HG02970 (cell line): ENCODE measurements around the gene BRI3BP.
"Not testable (repeated sequence)": the region's sequence is repeated elsewhere in the genome, so short reads cannot be mapped to it uniquely, and the experiment has no call there.

Experiments used
- ATAC-seq: cut with Tn5 transposase; IDR thresholded peaks from one replicate; pipeline ENCODE4 v1.9.1; 2021; ENCODE audit warnings: mild to moderate bottlenecking, moderate library complexity, moderate number of reproducible peaks; ENCODE audit not compliant: unreplicated experiment, low FRiP score

The BRI3BP gene

GRCh38 chr12:124971603-124972002 is 21.8 kb upstream of the BRI3BP start:
- no peak for ATAC-seq

GRCh38 chr12:124972211-124972610 is 21.2 kb upstream of the BRI3BP start:
- ATAC-seq: no peak

- ATAC-seq: no peak
These were observed 18.2 kb upstream of the BRI3BP start for GRCh38 chr12:124975276-124975675.

DNA sequence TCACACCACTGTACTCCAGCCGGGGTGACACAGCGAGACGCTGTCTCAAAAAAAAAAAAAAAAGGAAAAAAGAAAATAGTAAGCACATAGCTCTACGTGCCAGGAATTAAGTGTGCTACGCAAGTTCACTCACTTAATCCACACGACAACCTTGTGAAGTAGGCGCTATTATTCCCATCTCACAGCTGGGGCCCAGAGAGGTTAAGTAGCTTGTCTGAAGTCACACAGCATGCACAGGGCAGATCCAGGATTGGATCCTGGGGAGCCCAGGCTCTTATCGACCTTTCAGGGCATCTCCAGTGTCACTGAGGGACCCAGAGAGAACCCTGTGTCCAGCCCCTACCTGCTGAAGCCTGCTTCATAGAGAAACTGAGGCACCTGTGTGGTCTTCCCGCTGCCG is 16.4 kb upstream of the BRI3BP start:
- no peak for ATAC-seq

DNA sequence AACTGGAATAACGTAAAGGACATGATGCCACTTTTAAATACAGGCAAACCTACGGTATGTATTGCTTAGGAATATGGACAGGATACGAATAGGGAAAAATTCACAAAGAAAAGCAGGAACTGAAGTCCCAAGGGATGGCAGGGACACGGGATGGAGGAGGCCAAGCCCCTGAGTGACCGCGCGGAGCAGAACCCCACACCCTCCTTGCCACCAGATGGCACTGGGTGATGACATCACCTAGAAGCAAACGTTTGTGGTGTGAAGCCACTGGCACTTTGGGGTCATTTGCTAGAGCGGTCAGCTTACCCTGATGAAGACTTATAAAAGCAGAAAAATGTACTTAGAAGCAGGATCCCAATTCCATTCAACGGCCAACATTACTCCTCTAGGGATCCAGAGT is 13.9 kb upstream of the BRI3BP start:
- ATAC-seq: no peak

- no peak for ATAC-seq
These were observed 13.2 kb upstream of the BRI3BP start for GRCh38 chr12:124980098-124980892.

- not testable (repeated sequence) for ATAC-seq
These were observed 6.6 kb upstream of the BRI3BP start for GRCh38 chr12:124986876-124987275.

GRCh38 chr12:124992874-124993625 is 395 bp upstream of the BRI3BP start:
- ATAC-seq: no peak

- ATAC-seq: no peak
These were observed 1.1 kb downstream of the BRI3BP start for GRCh38 chr12:124994437-124994975.

GRCh38 chr12:124995200-124995961 is 1.9 kb downstream of the BRI3BP start:
- no peak for ATAC-seq

DNA sequence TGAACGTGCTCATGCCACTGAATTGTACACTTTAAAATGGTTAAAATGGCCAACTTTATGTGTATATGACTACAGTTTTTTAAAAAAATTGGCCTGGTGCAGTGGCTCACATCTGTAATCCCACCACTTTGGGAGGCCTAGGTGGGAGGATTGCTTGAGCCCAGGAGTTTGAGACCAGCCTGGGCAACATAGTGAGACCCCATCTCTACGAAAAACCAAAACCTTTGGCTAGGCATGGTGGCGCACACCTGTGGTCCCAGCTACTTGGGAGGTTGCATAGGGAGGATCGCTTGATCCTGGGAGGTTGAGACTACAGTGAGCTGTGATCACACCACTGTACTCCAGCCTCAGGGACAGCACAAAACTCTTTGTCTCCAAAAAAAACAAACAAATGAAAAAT is 5.3 kb downstream of the BRI3BP start:
- no peak for ATAC-seq

DNA sequence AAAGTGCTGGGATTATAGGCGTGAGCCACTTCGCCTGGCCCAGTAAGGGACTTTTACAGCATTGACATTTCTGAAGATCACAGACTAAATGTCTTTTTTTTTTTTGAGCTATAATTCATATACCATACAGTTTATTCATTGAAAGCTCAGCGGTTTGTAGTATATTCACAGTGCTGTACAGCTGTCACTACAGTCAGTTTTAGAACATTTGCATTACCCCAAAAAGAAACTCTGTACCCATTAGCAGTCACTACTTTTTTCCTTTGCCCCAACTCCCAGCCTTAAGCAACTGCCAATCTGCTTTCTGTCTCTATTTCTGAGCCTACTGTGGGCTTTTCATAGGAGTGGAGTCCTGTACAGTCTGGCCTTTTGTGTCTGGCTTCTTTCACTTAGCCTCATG is 8.2 kb downstream of the BRI3BP start:
- no peak for ATAC-seq

DNA sequence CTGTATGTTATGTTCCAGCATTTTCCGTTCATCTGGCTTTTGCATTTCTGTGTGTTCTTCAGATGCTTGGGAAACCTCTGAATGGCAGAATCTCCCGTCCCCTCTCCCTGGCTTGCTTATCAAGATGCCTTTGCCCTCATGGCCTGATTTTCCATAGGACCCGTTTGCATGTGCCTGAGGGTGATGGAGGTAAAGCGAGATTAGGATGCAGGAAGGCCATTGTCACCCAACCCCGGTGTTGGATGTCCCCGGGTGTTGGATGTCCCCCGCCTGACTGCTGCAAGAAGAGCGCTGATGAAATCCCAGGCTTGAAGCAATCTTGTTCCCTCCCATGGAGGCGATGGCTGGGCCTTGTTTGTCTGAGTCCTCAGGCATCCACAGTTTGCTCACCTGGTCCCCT is 9.6 kb downstream of the BRI3BP start:
- no peak for ATAC-seq

- ATAC-seq: no peak
These were observed 11.2 kb downstream of the BRI3BP start for GRCh38 chr12:125004621-125005020.

GRCh38 chr12:125005652-125006051 is 12.2 kb downstream of the BRI3BP start:
- ATAC-seq: no peak

GRCh38 chr12:125006365-125006764 is 12.9 kb downstream of the BRI3BP start:
- ATAC-seq: no peak

GRCh38 chr12:125013816-125014442 is 20.5 kb downstream of the BRI3BP start:
- ATAC-seq: no peak

DNA sequence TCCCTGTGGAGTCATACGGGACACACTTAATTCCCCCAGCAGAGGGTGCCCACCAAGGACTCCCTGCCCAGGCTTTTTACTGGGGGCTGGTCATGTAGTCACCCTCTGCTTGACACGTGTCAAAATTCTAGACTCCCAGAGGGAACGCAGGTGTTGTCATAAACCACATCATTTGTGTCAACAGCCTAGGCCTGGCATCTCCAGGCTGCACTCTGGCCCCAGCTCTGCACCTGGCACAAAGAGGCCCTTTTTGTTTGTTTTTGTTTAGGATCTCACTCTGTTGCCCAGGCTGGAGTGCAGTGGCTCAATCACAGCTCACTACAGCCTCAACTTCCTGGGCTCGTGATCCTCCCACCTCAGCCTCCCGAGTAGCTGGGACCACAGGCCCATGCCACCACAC is 21.1 kb downstream of the BRI3BP start:
- ATAC-seq: no peak

DNA sequence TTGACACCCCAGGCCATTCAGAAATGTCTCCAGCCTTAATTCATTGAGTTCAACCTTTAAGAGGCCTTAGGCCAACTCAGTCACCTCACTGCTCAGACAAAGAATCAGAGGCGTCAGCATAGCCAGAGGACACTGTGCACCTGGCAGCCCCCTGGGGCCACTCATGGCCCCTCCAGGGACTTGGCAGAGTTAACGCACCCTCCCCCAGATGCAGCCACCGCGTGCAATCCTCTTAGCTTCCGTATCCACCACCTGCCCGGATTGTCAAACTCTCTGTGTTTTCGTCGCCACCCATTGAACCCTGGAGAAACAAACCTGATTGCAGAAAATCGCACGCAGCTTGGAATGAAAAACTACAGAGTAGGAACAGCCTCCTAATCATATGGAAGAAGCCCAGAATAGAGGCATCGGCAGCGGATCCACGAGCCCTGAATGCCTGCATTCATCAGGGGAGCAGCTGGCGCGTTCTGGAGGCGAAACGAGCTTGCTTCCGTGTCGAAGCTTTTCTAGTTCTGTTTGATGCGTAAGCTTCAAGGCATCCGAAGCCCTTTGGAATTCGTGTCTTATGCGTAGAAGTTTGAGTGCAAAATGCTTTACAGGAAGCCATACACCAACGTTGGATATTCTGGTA is 22.4 kb downstream of the BRI3BP start:
- ATAC-seq: no peak

DNA sequence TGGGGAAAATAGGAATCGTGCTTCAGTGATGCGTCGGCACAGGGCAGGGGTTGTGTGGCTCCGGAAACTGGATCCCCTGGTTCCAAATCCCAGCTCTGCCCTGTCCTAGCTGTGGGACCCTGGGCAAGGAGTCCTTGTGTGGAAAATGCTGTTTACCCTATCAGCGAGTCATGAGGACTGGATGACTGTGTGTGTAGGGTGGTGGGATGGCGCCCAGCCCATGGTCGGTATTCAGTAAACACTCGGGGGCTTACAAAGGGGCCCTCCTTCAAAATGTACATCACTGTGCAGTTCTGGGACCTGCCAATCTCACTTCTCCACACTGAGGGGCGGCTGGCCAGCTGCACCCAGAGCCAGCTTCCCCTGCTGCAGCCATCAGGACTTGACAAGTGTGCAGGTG is 24.4 kb downstream of the BRI3BP start:
- ATAC-seq: no peak
